Stimulated activated CD8-positive, alpha-beta memory T cell treated with anti-CD3 and anti-CD28 coated beads, Interleukin-7, amount 100 ng/mL, for 24 hours (primary cell): ENCODE results near the gene DDOST.

Experiments used
- DNase-seq: peaks from one replicate; pipeline ENCODE4 v3.0.0-alpha.2; 2020; ENCODE audit warnings: low read depth

The DDOST gene

GRCh38 chr1:20660363-20660762, 806 bp downstream of the DDOST start:
- DNase-seq: no peak

GRCh38 chr1:20658166-20658915, 2.8 kb downstream of the DDOST start:
- DNase-seq: no peak

GRCh38 chr1:20657024-20657423, 4.1 kb downstream of the DDOST start:
- DNase-seq: no peak

GRCh38 chr1:20654104-20654690, 7.0 kb downstream of the DDOST start:
- no peak for DNase-seq

- no peak for DNase-seq
Measured at GRCh38 chr1:20652300-20652699, 8.9 kb downstream of the DDOST start.

- DNase-seq: no peak
Measured at GRCh38 chr1:20648946-20649345, 12.2 kb downstream of the DDOST start.

GRCh38 chr1:20648438-20648837, 12.7 kb downstream of the DDOST start:
- no peak for DNase-seq

GRCh38 chr1:20645414-20645813, 15.8 kb downstream of the DDOST start:
- DNase-seq: no peak

- DNase-seq: no peak
Measured at GRCh38 chr1:20644416-20644815, 16.8 kb downstream of the DDOST start.

GRCh38 chr1:20643080-20643479, 18.1 kb downstream of the DDOST start:
- DNase-seq: no peak

GRCh38 chr1:20641975-20642374, 19.2 kb downstream of the DDOST start:
- DNase-seq: no peak

- peak; percentile 31 for DNase-seq
Measured at GRCh38 chr1:20640183-20640597, 21.0 kb downstream of the DDOST start.

- DNase-seq: no peak
Measured at GRCh38 chr1:20636785-20637347, 24.3 kb downstream of the DDOST start.

GRCh38 chr1:20634594-20635084, 26.5 kb downstream of the DDOST start:
- no peak for DNase-seq

- DNase-seq: no peak
Measured at GRCh38 chr1:20634065-20634593, 27.0 kb downstream of the DDOST start.

- DNase-seq: peak; percentile 71
Measured at GRCh38 chr1:20633190-20634064, 27.7 kb downstream of the DDOST start, which contains the start of gene PINK1. TSS of gene PINK1 (plus strand) at chr1:20633458. CDS start at chr1:20633549, 91 bp downstream.

GRCh38 chr1:20632386-20632785, 28.8 kb downstream of the DDOST start:
- DNase-seq: no peak

GRCh38 chr1:20630729-20631128, 30.4 kb downstream of the DDOST start:
- DNase-seq: no peak

GRCh38 chr1:20626524-20626923, 34.6 kb downstream of the DDOST start:
- no peak for DNase-seq

- no peak for DNase-seq
Measured at GRCh38 chr1:20626098-20626427, 35.1 kb downstream of the DDOST start.

- DNase-seq: no peak
Measured at GRCh38 chr1:20625176-20626097, 35.7 kb downstream of the DDOST start.
